ENCODE results near the gene NLRP11. TPM values are rescaled to one million over a fixed set of nuclear protein-coding genes. Genes with fewer than 3 reads are reported as not detected.
A peak's percentile ranks its signal among the peaks of the same experiment; 100 is the strongest.

The NLRP11 gene
- polyA plus RNA-seq, 3 donors: not detected

DNA sequence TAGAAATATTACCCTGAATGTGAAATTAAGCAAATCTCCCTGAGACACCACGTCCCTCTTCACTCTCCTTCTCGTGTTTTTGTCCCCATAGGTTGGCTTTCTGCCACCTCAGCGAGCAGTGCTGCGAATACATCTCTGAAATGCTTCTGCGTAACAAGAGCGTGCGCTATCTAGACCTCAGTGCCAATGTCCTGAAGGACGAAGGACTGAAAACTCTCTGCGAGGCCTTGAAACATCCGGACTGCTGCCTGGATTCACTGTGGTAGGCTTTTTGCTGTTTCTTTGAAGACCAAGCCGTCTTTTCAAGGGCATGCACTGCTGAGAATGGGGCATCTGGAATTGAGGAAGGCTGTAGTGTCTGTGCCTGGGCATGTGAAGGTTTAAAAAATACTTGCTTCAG is 38.9 kb upstream of the NLRP11 start:
- Histone ChIP-seq H3K27ac (ENCODE audit: low read depth in 1 of 2, low read length in 2 of 2) (no peak overlapping the region), H3K9ac (ENCODE audit: insufficient read depth, low read length, poor library complexity, severe bottlenecking) (no peak overlapping the region), H3K9me3 (replicated peaks in 1 of 2; ENCODE audit: control insufficient read depth in 1 of 2, insufficient read depth in 1 of 2, low read length in 2 of 2) (peaks cover 41 to 57% of the 10 kb centered on the region in 2 donors), H3K4me1 (ENCODE audit: control insufficient read depth in 1 of 2, insufficient read depth in 2 of 2, low read length in 2 of 2) (no peaks in the 10 kb centered on the region), H3K27me3 (ENCODE audit: control insufficient read depth in 2 of 2, insufficient read depth in 2 of 2, low read length in 2 of 2) (no peaks in the 10 kb centered on the region), H3K4me3 (replicated peaks in 1 of 3; ENCODE audit: low read depth in 2 of 3, low read length in 3 of 3) (no peak overlapping the region), H3K79me2 (ENCODE audit: insufficient read depth, low read length) (no peaks in the 10 kb centered on the region), H2AFZ (ENCODE audit: insufficient read depth, low read depth, low read length, poor library complexity, severe bottlenecking) (no peak overlapping the region), H4K20me1 (ENCODE audit: insufficient read depth, low read length) (no peaks in the 10 kb centered on the region), H3K4me2 (replicated peaks; ENCODE audit: extremely low read depth, low read length, poor library complexity, severe bottlenecking) (no peak overlapping the region), H3K36me3 (replicated peaks in 1 of 2; ENCODE audit: control insufficient read depth in 1 of 2, insufficient read depth in 2 of 2, low read length in 2 of 2) (no peaks in the 10 kb centered on the region)
- Mint-ChIP-seq H3K4me3 (no peak overlapping the region), H3K27me3 (ENCODE audit: low read depth in 3 of 3) (peaks cover 0 to 2% (median 0%) of the 10 kb centered on the region in 3 donors), H3K9me3 (peaks cover 25 to 54% (median 48%) of the 10 kb centered on the region in 7 donors), H3K27ac (no peak overlapping the region), H3K4me1 (no peaks in the 10 kb centered on the region), H3K36me3 (no peaks in the 10 kb centered on the region)
- TF ChIP-seq CTCF (IDR thresholded peaks at IDR 0.05): no peak
- no peak for DNase-seq
- intact Hi-C loops (cut with micrococcal nuclease): no loop called here
- WGBS (ENCODE audit: insufficient coverage): 91% methylated on average over 10 of the region's 11 CpGs

GRCh38 chr19:55867101-55867500 is 35.3 kb upstream of the NLRP11 start:
- no peak overlapping the region for H2AFZ ChIP-seq (ENCODE audit: insufficient read depth, low read depth, low read length, poor library complexity, severe bottlenecking)
- Mint-ChIP-seq H3K9me3 (peaks cover 25 to 61% (median 53%) of the 10 kb centered on the region in 7 donors), H3K27ac (peak overlapping the region in 1 of 7 donors; percentile 6)

More at GRCh38 chr19:55867101-55867500, 35.3 kb upstream of the NLRP11 start:
- Histone ChIP-seq H4K20me1 (ENCODE audit: insufficient read depth, low read length) (no peaks in the 10 kb centered on the region), H3K27ac (ENCODE audit: low read depth in 1 of 2, low read length in 2 of 2) (no peak overlapping the region), H3K4me2 (replicated peaks; ENCODE audit: extremely low read depth, low read length, poor library complexity, severe bottlenecking) (no peak overlapping the region), H3K4me3 (replicated peaks in 1 of 3; ENCODE audit: low read depth in 2 of 3, low read length in 3 of 3) (no peak overlapping the region), H3K9ac (ENCODE audit: insufficient read depth, low read length, poor library complexity, severe bottlenecking) (no peak overlapping the region), H3K79me2 (ENCODE audit: insufficient read depth, low read length) (no peaks in the 10 kb centered on the region), H3K36me3 (replicated peaks in 1 of 2; ENCODE audit: control insufficient read depth in 1 of 2, insufficient read depth in 2 of 2, low read length in 2 of 2) (no peaks in the 10 kb centered on the region), H3K9me3 (replicated peaks in 1 of 2; ENCODE audit: control insufficient read depth in 1 of 2, insufficient read depth in 1 of 2, low read length in 2 of 2) (peaks cover 41 to 80% of the 10 kb centered on the region in 2 donors), H3K27me3 (ENCODE audit: control insufficient read depth in 2 of 2, insufficient read depth in 2 of 2, low read length in 2 of 2) (no peaks in the 10 kb centered on the region), H3K4me1 (ENCODE audit: control insufficient read depth in 1 of 2, insufficient read depth in 2 of 2, low read length in 2 of 2) (no peaks in the 10 kb centered on the region)
- H3K36me3 Mint-ChIP-seq: no peaks in the 10 kb centered on the region
- no peak for TF ChIP-seq CTCF (IDR thresholded peaks at IDR 0.05)
- no peak overlapping the region for H3K4me3 Mint-ChIP-seq
- WGBS (ENCODE audit: insufficient coverage): 95% methylated on average over 6 of the region's 7 CpGs
- H3K4me1 Mint-ChIP-seq: no peaks in the 10 kb centered on the region
- DNase-seq: no peak
- H3K27me3 Mint-ChIP-seq (ENCODE audit: low read depth in 3 of 3): peaks cover 0 to 3% (median 1%) of the 10 kb centered on the region in 3 donors
- intact Hi-C loops (cut with micrococcal nuclease): no loop called here
